ENCODE results near the gene TAF4B.

The TAF4B gene

DNA sequence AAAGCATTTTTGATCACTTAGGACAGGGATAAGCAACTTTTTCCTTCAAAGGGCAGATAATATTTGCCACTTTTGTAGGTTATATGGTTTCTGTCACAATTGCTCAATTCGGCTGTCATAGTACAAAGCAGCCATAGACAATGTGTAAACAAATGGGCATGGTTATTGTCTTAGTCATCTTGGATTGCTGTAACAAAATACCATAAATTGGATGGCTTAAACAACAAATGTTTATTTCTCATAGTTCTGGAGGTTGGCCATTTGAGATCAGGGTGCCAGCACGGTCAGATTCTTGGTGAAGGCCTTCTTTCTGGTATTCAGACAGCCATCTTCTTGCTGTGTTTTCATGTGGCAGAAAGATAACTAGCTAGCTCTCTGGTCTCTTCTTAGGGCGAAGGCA, 91.2 kb downstream of the TAF4B start:
- Mint-ChIP-seq H3K27ac (no peak overlapping the region), H3K4me3 (no peak overlapping the region), H3K4me1 (no peaks in the 10 kb centered on the region), H3K9me3 (no peaks in the 10 kb centered on the region), H3K36me3 (peaks cover 14% of the 10 kb centered on the region)
- ATAC-seq (no peak), DNase-seq (ENCODE audit: low spot score in 2 of 2) (no peak)

DNA sequence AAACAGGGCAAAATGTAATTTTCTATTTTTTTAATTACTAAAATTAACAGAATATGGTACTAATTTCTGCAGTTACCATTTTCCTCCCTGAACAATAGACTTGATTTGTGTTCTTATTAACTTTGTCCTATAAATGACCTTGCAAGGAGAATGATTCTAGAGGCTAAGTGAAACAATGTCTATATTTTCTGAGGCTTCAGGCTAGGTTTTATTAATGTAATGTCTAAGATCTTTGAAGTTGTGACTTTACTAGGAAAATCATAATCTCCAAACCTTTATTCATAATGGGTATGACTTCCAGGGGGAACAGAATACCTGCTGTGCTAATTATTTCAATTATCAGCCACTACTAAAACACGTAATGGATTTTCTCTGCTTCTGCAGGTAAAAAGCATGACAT, 94.4 kb downstream of the TAF4B start:
- Mint-ChIP-seq H3K9me3 (no peaks in the 10 kb centered on the region), H3K4me1 (no peaks in the 10 kb centered on the region), H3K27ac (no peak overlapping the region), H3K36me3 (peaks cover 21% of the 10 kb centered on the region), H3K4me3 (no peak overlapping the region)
- ATAC-seq = no peak
- DNase-seq (ENCODE audit: low spot score in 2 of 2) = no peak

- no peak overlapping the region for H3K4me3 Mint-ChIP-seq
- H3K4me1 Mint-ChIP-seq = no peaks in the 10 kb centered on the region
- H3K27ac Mint-ChIP-seq = no peak overlapping the region
- no peak for DNase-seq (ENCODE audit: low spot score in 2 of 2)
- no peaks in the 10 kb centered on the region for H3K9me3 Mint-ChIP-seq
- no peak for ATAC-seq
- peaks cover 14% of the 10 kb centered on the region for H3K36me3 Mint-ChIP-seq
Observed at GRCh38 chr18:26322890-26323653, 96.8 kb downstream of the TAF4B start.

GRCh38 chr18:26325771-26326170, 99.5 kb downstream of the TAF4B start:
- Mint-ChIP-seq H3K27ac (no peak overlapping the region), H3K4me3 (no peak overlapping the region), H3K36me3 (peaks cover 8% of the 10 kb centered on the region), H3K9me3 (no peaks in the 10 kb centered on the region), H3K4me1 (no peaks in the 10 kb centered on the region)
- ATAC-seq (no peak), DNase-seq (ENCODE audit: low spot score in 2 of 2) (no peak)

DNA sequence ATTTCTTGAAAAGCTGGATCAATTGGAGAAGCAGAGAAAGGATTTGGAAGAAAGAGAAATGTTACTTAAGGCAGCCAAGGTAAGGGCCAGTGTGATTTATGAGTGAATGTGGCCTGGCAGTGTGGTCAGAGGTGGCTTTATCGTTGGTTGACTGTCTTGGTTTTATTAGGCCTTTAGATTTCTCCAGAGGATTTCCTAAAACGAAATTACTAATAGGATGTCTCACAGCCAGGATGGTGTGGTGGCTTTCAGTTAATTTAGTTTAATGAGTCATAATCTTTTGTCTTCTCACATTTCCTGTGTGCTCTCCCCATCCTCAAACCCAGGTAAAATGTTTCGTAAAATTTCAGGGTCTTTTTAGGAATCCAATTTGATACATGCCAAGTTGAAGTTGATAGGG, 100.8 kb downstream of the TAF4B start:
- Mint-ChIP-seq H3K9me3 (no peaks in the 10 kb centered on the region), H3K36me3 (peaks cover 8% of the 10 kb centered on the region), H3K4me1 (no peaks in the 10 kb centered on the region), H3K4me3 (no peak overlapping the region), H3K27ac (no peak overlapping the region)
- no peak for DNase-seq (ENCODE audit: low spot score in 2 of 2)
- ATAC-seq = no peak

DNA sequence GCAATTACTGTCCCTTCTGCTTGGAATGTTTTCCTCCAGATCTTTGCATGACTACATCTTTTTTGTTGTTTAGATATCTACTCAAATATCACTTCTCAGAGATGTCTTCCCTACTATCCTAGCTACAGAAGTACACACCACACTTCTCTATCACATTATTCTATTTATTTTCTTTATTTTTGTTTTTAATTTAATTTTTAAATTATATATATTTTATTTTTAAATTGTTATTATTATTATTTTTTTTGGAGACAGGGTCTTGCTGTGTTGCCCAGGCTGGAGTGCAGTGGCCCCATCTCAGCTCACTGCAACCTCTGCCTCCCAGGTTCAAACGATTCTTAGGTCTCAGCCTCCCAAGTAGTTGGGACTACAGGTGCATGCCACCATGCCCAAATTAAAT, 106.7 kb downstream of the TAF4B start:
- no peak for DNase-seq (ENCODE audit: low spot score in 2 of 2)
- Mint-ChIP-seq H3K4me1 (no peaks in the 10 kb centered on the region), H3K4me3 (no peak overlapping the region), H3K9me3 (no peaks in the 10 kb centered on the region), H3K27ac (no peak overlapping the region), H3K36me3 (peaks cover 6% of the 10 kb centered on the region)
- ATAC-seq = no peak

DNA sequence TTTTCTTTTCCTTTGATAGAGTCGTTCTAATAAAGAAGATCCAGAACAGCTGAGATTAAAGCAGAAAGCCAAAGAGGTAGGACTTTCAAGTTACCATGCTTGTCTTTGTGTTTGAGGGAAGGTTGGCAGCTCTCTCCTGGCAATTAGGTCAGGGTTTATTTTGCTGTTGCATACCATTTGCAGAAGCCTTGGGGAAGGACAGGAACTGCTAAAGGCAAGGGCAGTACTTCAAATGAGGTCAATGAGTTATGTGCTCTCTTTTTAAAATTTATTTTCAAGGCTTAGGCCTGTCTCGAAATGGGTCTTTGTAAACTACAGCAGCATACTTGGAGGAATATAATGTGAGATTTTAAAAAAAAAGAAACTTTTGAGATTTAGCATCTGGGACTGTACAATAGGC, 108.9 kb downstream of the TAF4B start:
- no peak overlapping the region for H3K4me3 Mint-ChIP-seq
- peaks cover 6% of the 10 kb centered on the region for H3K36me3 Mint-ChIP-seq
- no peak overlapping the region for H3K27ac Mint-ChIP-seq
- no peak for DNase-seq (ENCODE audit: low spot score in 2 of 2)
- H3K9me3 Mint-ChIP-seq = no peaks in the 10 kb centered on the region
- ATAC-seq = no peak
- H3K4me1 Mint-ChIP-seq = no peaks in the 10 kb centered on the region

DNA sequence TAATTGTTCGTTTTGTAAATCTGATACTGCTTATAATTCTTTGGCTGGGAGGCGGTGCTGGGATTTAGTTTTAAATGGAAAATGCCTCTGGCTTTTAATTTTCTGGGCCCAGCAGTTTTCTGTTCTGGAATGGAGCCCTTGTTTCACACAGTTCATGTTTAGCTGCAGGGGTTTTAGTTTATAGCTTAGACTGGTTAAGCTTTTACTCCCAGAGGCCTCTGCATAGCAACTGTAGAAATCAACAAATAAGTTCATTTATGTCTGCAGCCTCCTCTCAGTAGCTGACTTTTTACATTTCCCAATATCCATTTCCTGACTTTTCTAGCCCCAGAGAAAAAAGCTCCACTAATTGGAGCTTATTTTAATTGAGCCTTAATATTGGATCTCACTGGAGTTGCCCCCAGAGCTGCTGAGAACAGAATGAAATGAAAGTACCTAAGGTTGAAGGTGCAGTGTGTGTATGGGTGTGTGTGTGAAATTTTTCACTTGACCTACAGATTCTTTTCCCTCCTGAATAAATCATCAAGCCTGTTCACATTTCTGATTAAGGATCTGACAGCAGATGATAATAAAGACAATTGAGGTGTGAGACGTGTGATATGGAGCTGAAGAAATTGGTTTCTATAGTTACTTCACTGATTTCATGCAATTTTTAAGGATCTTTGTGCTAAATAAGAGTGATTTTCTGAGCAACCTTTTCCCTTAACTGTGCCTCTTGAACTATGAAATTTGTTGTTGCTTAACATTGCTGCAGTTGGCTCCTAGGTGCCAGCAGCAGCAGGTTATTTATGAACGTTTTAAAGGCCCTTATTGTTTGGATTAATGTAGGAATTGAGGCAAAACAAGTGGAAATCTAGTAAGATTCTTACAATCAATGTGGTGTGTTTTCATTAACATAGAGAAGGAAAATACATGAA, 109.6 kb downstream of the TAF4B start:
- no peak overlapping the region for H3K27ac Mint-ChIP-seq
- no peak for DNase-seq (ENCODE audit: low spot score in 2 of 2)

GRCh38 chr18:26336572-26336971, 110.3 kb downstream of the TAF4B start:
- DNase-seq (ENCODE audit: low spot score in 2 of 2) (no peak), ATAC-seq (no peak)
- Mint-ChIP-seq H3K9me3 (no peaks in the 10 kb centered on the region), H3K4me3 (no peak overlapping the region), H3K4me1 (no peaks in the 10 kb centered on the region), H3K27ac (no peak overlapping the region), H3K36me3 (peaks cover 6% of the 10 kb centered on the region)

More for the DNA sequence above, 109.6 kb downstream of the TAF4B start:
- no peak for ATAC-seq
- Mint-ChIP-seq H3K36me3 (peaks cover 6% of the 10 kb centered on the region), H3K9me3 (no peaks in the 10 kb centered on the region), H3K4me3 (no peak overlapping the region), H3K4me1 (no peaks in the 10 kb centered on the region)

DNA sequence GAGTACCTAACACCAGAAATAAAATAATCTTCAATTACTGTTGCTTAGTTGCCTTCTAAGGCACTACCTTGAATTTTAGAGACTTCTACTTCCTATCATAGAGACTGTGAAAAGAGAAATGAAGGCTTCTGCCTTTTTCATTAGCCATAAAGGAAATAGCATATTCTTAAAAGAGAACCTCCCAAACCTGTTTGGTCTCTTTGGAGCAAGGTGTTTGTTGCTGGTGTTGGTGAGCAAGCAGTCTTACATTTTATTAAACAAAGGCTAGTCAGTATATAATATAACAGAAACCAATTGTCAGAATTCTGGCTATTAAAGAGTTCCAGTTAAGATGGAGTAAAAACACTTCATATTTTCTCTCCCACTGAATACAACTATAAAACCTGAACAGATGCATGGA, 116.4 kb downstream of the TAF4B start:
- H3K4me1 Mint-ChIP-seq = no peaks in the 10 kb centered on the region
- H3K4me3 Mint-ChIP-seq = no peak overlapping the region
- H3K36me3 Mint-ChIP-seq = peaks cover 4% of the 10 kb centered on the region
- ATAC-seq (no peak), DNase-seq (ENCODE audit: low spot score in 2 of 2) (no peak)
- H3K27ac Mint-ChIP-seq = no peak overlapping the region
- H3K9me3 Mint-ChIP-seq = peaks cover 21% of the 10 kb centered on the region

- Mint-ChIP-seq H3K9me3 (peaks cover 15% of the 10 kb centered on the region), H3K27ac (no peak overlapping the region), H3K4me3 (no peak overlapping the region), H3K4me1 (no peaks in the 10 kb centered on the region), H3K36me3 (no peaks in the 10 kb centered on the region)
- ATAC-seq = no peak
- DNase-seq (ENCODE audit: low spot score in 2 of 2) = no peak
Observed at GRCh38 chr18:26350961-26351360, 124.7 kb downstream of the TAF4B start.

DNA sequence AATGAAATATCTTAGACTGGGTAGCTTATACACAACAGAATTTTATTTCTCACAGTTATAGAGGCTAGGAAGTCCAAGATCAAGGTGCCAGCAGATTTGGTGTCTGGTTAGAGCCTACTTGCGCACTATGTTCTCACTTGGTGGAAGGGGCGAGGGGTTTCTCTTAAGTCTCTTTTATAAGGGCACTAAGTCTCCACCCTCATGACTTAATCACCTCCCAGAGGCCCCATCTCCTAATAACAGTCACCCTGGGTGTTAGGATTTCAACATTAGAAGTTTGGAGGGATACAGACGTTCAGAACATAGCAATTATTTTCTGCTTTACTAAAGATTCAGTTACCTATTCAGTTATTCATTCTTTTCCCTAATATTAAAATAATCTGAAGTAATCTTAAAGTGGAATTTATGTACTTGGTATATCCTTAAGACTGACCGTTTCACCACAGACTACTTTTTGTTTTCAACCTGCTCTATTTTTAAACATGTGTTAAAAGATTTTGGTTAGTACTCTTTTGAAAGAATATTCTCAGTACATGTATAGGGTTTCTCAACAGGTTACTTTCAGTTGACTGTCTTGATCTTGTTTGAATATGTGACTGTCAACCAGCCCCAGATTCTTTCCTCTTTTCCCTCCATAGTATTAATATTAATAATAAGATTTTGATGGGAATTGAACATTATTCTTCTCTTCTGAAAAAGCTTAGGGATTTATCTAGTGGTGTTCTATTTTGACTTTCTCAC, 130.0 kb downstream of the TAF4B start:
- Mint-ChIP-seq H3K27ac (no peak overlapping the region), H3K4me1 (no peaks in the 10 kb centered on the region), H3K4me3 (no peak overlapping the region), H3K36me3 (peaks cover 26% of the 10 kb centered on the region), H3K9me3 (peaks cover under 1% of the 10 kb centered on the region)
- ATAC-seq = no peak
- no peak for DNase-seq (ENCODE audit: low spot score in 2 of 2)

GRCh38 chr18:26357960-26358359, 131.7 kb downstream of the TAF4B start:
- Mint-ChIP-seq H3K4me1 (no peaks in the 10 kb centered on the region), H3K4me3 (no peak overlapping the region), H3K9me3 (no peaks in the 10 kb centered on the region), H3K27ac (no peak overlapping the region), H3K36me3 (peaks cover 26% of the 10 kb centered on the region)
- DNase-seq (ENCODE audit: low spot score in 2 of 2) = no peak
- ATAC-seq = no peak

- Mint-ChIP-seq H3K9me3 (no peaks in the 10 kb centered on the region), H3K27ac (no peak overlapping the region), H3K4me3 (no peak overlapping the region), H3K36me3 (peaks cover 26% of the 10 kb centered on the region), H3K4me1 (no peaks in the 10 kb centered on the region)
- no peak for ATAC-seq
- DNase-seq (ENCODE audit: low spot score in 2 of 2) = no peak
Observed at GRCh38 chr18:26362021-26362420, 135.8 kb downstream of the TAF4B start.

- H3K36me3 Mint-ChIP-seq = no peaks in the 10 kb centered on the region
- ATAC-seq (no peak), DNase-seq (ENCODE audit: low spot score in 2 of 2) (no peak)
- H3K9me3 Mint-ChIP-seq = no peaks in the 10 kb centered on the region
- H3K4me1 Mint-ChIP-seq = no peaks in the 10 kb centered on the region
- H3K4me3 Mint-ChIP-seq = no peak overlapping the region
- no peak overlapping the region for H3K27ac Mint-ChIP-seq
Observed at GRCh38 chr18:26367425-26367824, 141.2 kb downstream of the TAF4B start.
